ENCODE data around the gene RBBP4.
A peak's percentile ranks its signal among the peaks of the same experiment; 100 is the strongest.
"Not testable (repeated sequence)": the region's sequence is repeated elsewhere in the genome, so short reads cannot be mapped to it uniquely, and the experiment has no call there.

RBBP4 gene

DNA sequence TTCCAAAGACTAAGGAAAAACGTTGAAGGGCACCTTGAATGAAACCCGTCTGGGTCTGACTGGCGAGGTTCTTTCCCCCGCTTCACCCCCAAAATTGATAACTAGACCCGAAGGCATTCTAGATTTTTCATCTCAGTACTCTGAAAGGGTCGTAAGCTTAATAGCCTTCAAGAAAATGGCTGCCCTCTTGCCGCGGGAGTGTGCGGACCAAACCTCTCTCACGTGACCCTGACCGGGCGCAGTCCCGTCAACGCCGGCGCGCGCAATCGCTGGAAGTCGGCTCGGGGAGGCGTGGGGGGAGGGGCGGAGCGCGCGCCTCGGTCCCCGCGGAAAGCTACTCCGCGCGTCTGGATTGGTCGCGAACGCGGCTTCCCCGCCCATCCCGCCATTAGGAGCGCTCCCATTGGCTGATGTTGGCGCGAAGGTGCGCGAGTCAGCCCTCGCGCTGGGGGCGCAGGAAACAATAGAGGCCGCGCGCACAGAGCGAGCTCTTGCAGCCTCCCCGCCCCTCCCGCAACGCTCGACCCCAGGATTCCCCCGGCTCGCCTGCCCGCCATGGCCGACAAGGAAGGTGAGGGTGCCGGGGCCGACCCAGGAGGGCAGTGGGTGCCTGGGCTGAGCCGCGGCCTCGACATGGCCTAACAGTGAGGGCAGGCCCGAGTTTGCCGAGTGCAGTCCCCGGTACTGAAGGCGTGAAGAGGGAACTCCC lies at the start of gene RBBP4:
Gene RBBP4, plus strand, starts transcription at position 457 of the 709 bp plus-strand sequence. Its CDS starts 99 bp downstream, at position 556.
- DNase-seq = peak; percentile 99

DNA sequence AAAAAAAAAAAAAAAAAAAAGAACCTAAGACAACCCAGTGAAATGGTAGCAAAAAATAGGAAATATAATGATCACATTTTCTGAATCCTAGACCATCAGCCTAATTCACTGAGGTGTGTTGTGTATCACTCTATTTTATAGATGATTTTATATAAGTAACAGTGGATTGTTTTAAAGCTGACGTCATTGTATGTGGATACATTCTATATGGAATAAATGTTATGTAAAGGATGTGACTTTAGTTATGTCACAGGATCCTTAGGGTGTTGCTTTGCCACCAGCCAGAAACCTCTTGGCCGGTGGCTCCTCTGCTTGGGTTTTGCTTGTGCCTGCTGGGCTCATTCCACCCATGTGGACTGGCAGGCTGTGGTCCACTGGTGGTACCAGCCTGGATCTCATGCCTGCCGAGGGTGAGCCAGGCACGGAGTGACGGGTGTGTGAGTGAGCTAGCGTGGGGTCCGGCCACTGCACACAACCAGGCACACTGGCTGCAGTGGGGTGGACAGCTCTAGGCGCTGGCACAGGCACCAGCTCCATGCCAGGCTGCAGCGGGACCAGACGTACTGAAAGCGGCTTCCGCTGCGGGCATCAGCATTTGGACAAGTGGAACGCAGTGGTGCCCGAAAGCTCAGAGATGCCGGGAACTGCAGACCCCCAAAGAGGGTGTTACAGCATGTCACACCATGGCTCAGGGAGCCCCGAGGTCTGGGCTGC lies 45.1 kb upstream of the RBBP4 start:
- DNase-seq = no peak

DNA sequence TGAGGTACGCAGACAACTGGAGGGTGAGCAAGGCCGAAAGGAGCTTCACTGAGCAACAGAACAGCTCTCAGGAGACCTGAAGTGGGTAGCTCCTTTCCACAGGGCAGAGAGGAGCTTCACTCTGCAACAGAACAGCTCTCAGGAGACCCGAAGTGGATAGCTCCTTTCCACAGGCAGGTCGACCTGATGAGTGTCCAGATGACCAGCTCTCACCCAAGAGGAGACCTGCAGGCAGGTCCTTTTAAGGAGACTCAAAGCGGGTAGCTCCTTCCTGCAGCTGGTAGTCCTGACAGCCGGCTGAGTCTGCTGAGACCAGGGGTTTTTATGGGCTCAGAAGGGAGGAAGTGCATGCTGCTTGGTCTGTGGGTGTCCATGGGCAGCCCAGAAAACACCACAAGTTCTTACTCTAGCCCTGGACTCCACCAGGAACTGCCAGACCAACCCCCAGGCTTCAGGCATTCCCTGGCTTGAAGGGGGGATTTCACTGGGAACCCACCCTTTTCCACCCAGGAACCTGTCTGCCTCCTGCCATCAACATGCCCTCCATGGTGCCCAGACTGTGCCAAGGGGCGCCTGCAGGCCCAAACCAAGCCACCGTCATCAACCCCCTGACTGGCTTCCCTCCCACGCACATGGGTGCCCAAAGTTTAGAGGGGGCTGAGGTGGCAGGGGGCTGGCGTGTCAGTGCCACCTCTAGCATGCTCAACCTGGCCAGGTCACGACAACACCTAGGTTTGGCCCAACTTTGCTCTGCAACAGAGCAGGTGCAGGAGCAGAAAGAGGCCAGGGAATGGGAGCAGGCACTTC lies 44.2 kb upstream of the RBBP4 start:
- DNase-seq = no peak

DNA sequence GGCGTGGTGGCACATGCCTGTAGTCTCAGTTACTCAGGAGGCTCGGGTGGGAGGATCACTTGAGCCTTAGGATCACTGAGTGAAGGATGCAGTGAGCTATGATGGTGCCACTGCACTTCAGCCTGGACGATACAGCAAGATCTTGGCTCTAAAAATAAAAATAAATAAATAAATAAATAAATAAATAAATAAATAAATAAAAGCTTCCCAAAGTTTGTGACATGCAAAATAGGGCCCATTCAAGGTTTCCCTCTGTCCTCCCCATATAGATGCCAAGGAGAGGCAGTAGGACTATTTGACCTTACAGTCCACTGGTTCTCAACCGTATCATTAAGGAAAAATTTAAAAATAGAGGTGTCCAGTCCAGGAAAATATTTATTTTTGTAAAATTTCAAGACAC lies 41.8 kb upstream of the RBBP4 start:
- DNase-seq = no peak

DNA sequence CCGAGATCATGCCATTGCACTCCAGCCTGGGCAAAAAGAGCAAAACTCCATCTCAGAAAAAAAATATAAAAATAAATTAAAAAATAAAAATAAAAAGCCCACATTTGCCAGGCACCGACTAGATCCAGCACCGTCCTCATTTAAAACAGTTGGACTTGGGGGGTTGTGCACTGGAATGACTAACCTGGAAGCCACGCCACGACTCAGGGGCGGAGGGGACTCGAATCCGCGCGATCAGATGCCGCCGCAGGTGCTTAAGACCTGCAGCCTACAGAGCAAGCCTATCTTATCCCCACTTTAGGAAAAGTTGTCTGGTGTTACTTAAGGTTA lies 39.2 kb upstream of the RBBP4 start:
- DNase-seq = no peak

DNA sequence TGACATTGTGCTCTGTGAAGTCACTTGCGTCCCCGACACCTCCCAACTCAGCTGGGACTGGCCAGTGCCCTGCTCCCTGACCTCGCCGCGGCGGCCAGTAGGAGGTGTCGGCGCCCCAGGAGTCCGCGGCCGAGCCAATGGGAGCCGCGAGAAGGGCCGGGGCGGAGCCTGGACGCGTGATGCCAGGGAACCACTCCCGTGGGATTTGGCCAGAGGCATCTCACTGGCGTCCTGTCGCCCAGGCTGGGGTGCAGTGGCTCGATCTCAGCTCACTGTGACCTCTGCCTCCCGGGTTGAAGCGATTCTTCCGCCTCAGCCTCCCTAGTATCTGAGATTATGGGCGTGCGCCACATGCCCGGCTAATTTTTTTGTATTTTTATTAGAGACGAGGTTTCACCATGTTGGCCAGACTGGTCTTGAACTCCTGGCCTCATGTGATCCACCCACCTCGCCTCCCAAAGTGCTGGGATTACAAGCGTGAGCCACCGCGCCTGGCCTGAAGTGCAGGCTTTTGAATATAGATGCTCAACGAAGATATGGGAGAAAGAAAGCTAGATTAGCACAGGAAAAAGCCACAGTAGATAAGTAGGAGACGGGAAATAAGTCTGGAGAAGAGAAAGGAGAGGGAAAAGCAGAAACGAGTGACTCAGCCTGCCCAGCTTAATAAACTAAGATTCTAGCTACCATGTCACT lies 38.7 kb upstream of the RBBP4 start:
- DNase-seq = peak; percentile 88

DNA sequence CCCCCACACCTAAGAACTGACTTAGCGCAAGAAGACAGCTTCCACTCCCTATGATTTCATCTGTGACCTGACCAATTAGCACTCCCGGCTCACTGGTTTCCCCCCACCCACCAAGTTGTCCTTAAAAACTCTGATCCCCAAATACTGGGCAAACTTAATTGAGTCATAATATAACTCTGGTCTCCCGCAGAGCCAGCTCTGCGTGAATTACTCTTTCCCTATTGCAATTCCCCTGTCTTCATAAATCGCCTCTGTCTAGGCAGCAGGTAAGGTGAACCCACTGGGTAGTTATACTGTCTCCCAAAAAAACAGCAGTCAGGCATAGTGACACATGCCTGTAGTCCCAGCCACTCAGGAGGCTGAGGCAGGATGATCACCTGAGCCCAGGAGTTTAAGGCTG lies 37.5 kb upstream of the RBBP4 start:
- no peak for DNase-seq

DNA sequence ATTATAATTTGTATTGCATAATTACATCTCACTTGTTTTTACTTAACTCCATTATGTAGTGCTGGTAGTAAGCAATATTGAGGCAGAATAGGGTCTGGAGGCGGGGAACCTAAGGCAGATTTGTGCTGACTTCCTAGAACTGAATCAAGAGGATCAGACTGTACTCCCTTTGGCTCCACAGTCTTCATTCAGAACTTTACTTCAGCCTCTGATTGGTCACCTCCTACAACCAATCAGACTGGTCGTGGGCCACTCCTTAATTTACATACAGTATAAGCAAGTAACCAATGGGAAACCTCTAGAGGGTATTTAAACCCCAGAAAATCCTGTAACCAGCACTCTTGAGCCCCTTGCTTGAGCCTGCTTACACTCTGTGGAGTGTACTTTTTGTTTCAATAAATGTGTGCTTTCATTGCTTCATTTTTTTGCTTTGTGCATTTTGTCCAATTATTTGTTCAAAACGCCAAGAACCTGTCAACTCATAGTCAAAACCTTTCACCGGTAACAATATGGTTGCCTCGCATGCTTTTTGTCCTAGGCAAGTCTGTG lies 32.3 kb upstream of the RBBP4 start:
- DNase-seq = no peak

DNA sequence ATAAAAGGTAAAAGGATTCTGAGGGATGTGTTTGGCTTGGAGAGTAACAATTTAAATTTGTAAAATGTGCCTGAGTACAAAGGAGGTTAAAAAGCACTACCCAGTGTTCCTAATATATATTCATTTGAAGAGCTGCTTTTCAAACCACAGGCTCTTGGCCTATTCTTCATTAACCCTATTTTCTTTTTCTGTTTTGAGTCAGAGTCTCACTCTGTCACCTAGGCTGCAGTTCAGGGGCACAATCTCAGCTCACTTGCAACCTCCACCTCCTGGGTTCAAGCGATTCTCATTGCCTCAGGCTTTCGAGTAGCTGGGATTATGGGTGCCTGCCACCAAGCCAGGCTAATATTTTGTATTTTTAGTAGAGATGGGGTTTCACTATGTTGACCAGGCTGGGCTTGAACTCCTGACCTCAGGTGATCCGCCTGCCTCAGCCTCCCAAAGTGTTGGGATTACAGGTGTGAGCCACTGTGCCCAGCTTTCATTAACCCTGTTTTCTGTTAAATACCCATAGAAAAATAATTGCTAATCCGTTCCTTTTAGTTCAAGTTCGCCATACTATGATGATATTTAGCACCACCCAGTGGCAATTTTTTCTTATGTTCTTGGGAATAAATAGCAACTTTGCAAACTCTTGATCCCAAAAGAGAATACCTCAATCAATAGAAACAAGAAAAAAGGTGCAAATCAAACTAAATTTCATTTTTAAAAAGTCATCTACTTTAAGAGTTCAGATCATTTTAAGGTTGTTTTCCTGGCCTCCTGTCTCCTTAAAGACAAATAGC lies 31.1 kb upstream of the RBBP4 start:
- no peak for DNase-seq

DNA sequence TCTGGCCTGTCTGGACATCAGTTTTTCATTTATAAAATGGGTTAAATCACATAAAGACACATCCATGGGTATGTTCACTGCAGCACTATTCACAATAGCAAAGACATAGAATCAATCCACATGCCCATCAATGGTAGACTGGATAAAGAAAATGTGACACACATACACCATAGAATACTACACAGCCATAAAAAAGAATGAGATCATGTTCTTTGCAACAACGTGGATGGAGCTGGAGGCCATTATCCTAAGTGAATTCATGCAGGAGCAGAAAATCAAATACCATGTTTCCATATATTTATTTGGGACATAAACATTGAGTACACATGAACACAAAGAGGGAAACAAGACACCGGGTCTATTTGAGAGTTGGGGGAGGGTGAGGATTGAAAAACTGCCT lies 28.8 kb upstream of the RBBP4 start:
- DNase-seq = no peak

DNA sequence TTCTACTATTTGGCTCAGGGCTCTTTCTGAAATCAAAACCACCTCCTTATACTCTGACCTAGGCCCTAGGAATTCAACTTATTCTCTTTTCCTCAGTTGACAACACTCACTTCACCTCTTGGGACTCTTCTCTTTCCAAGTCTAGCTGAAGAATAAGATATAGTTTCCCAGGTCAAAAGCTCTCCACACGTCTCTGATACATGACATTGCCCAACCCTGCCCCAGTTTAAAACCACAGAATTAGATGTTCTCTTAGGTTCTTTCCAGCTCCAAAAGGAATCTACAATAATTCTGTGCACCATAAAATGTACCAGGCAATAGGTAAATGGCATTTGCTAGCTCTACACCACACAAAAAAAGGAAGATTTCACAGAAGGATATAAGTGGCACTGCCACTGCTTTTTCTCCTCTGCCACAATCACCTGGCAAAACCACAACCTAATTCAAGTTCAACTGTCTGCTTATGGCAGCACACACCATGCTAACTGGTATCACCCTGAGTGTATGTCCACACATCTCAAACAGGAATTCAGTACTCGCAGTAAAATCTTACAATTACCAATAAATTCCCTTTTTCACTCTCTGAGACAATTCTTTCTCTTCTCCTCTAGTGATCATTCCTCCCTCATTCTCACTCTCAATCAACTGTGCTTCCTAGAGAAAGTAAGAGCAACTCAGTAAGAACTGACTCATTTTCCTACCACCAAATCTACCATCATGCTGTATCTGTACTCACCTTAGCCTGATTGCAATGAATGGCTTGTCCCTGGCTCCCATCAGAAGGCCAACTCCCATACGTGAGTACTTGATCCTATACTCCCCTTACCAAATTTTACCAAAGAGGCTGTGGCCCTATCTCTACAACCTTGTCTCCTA lies 28.0 kb upstream of the RBBP4 start:
- DNase-seq = no peak

DNA sequence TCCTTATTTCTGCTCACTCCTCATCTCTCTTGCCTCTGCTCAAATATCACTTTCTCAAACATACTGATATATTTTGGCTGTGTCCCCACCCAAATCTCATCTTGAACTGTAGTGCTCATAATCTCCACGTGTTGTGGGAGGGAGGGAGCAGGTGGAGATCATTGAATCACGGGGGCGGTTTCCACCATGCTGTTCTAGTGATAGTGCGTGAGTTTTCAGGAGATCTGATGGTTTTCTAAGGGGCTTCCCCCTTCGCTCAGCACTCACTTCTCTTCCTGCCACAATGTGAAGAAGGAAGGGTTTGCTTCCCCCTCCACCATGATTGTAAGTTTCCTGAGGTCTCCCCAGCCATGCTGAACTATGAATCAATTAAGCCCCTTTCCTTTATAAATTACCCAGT lies 27.2 kb upstream of the RBBP4 start:
- DNase-seq = no peak

DNA sequence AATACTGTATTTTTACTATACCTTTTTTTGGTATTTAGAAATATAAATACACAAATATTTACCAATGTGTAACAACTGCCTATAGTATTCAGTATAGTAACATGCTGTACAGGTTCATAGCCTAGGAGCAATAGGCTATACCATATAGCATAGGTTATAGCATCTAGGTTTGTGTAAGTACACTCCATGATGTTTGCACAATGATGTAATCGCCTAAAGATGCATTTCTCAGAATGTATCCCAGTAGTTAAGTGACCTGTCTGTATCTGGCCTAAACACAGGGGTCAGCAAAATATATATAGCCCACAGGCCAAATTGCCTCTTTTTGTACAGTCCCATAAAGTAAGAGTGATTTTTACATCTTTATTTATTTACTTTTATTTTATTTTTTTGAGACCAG lies 24.8 kb upstream of the RBBP4 start:
- no peak for DNase-seq

DNA sequence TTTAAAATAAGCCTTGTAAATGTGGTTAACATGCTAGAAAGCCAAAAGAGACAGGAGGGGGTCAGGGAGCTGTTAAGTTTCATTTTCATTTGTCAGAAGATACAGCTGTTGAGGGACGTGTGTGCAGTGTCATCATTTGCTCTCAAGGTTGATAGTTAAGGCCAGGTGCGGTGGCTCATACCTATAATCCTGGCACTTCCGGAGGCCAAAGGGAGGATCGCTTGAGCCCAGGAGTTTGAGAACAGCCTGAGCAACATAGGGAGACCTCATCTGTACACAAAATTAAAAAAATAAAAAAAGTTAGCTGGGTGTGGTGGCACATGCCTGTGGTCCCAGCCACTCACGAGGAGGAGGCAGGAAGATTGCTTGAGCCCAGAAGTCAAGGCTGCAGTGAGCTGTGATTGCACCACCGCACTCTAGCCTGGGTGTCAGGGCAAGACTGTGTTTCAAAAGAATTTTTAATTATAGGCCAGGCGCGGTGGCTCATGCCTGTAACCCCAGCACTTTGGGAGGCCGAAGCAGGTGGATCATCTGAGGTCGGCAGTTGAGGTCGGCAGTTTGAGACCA lies 23.3 kb upstream of the RBBP4 start:
- no peak for DNase-seq

DNA sequence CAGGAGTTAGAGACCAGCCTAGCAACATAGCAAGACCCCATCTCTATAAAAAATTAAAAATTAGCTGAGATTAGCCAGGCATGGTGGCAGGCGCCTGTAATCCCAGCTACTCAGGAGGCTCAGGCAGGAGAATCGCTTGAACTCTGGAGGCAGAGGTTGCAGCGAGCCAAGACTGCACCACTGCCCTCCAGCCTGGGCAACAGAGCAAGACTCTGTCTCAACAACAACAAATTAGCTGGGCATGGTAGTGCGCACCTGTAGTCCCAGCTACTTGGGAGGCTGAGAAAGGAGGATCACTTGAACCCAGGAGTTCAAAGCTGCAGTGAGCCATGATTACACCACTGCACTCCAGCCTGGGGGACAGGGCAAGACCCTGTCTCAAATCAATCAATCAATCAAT lies 20.8 kb upstream of the RBBP4 start:
- DNase-seq = not testable (repeated sequence)

DNA sequence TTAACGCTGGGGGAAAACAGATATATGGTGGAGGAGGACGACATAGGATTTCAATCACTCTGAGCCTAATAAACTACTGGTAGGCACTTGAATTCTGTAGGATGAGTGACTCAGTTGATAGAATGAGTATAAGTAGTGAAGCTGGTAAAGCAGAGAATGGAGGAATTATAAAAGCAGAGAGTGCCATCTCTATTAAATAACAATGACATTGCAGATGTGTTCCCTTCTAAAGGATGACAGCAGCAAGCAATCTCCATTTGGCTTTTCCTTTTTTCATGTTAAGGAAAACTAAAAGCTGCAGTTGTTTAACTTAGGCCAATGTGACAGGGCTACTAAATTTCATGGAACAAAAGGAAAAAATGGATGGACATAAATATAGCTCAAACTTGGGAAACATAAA lies 18.2 kb upstream of the RBBP4 start:
- DNase-seq = no peak

DNA sequence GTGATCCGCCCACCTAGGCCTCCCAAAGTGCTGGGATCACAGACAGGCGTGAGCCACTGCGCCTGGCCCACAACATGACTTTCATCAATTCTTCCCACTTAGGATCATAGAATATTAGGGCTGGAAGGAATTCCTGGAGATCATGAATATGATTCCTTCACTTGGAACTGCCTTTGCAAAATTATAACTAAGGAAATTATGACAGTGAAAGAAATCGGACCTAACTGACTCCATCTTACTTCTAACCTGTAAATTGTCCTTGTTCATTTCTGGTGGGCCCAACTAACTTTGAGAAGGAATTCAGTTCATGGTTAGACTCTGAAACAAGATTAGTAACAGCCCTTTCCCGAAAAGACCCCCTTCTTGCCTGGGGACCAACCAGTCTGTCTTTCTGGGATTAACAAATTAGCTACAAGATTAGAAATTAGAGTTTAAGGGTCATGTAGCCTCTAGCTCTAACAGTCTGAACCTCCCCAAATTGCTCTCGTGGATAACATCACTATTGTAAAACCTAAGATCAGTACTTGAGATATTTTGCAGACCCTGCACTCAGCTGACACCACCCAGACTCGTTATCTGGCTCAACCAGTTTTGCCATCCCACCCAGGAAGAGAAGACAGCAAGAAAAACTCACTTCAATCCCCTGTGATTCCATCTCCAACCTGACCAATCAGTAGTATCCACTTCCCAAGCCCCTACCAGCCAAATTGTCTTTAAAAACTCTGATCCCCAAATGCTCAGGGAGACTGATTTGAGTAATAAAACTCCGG lies 15.3 kb upstream of the RBBP4 start:
- DNase-seq = no peak

DNA sequence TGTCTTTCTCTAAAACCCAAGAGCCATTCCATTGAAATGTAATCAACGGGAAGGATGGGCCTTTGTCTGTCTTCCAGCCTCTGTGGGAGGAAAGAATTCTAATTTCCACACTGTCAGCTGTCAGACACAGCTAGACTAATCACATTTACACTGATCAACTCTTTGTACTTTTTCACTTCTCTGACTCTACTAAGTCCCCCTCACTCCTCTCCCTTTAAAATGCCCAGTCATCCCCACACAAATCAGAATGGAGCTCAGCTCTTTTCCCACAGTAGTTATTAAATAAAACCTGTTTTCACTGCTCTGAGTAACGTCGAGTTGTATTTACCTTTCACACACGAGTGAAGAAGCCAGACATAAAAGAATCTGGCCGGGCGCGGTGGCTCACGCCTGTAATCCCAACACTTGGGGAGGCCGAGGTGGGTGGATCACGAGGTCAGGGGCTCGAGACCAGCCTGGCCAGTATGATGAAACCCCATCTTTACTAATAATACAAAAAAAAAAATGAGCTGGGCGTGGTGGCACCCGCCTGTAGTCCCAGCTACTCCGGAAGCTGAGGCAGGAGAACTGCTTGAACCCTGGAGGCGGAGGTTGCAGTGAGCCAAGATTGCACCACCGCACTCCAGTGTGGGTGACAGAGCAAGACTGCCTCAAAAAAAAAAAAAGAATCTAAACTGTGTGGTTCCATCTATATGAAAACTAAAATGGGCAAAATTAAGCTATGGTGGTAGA lies 13.9 kb upstream of the RBBP4 start:
- DNase-seq = no peak

DNA sequence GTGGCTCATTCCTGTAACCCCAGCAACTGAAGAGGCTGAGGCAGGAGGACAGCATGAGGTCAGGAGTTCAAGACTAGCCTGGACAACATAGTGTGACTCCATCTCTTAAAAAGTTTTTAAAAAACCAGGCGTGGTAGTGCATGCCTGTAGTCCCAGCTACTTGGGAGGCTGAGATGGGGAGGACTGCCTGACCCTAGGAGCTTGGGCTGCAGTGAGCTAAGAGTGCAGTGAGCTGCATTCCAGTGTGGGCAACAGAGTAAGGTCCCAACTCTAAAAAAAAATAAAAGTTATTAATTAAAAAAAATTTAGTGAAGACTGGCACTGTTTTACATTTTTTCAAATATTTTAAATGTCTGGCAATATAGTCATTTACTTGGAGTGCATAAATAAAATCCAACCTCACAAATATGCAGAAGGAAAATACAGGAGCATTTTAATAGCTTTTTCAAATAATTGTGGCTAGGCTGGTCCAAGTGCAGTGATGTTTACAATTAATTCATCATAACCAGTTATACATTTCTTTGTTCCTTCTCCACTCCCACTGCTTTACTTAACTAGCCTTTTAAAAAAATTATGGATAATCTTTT lies 11.4 kb upstream of the RBBP4 start:
- DNase-seq = no peak

Data from NCI-H1092 (cell line).